OCI-LY3 (cell line): ENCODE data around the gene FLOT1.

Experiments
- H2AFZ ChIP-seq: fragments of 200-600, 300-600 bp; shearing (Covaris generic); 2 replicates; pipeline ENCODE4 v1.6.0; 2014; ENCODE audit warnings: antibody characterized with exemption, low read depth, low read length
- H3K27ac ChIP-seq: fragments of 200-600, 300-600 bp; sonication (generic); 2 replicates; pipeline ENCODE4 v1.5.1; 2014; ENCODE audit warnings: mild to moderate bottlenecking, low read length, moderate library complexity, mixed read lengths
- H3K27me3 ChIP-seq: fragments of 200-600, 300-600 bp; sonication (generic); 2 replicates; pipeline ENCODE4 v1.6.1; 2014; ENCODE audit warnings: low read depth, low read length, mixed read lengths
- H3K36me3 ChIP-seq: fragments of 200-600, 300-600 bp; sonication (generic); replicated peaks from 2 replicates; pipeline ENCODE3; 2014; ENCODE audit warnings: low read depth, low read length, mixed read lengths
- H3K4me1 ChIP-seq: fragments of 300-600, 200-600 bp; sonication (generic); 2 replicates; pipeline ENCODE4 v1.6.1; 2014; ENCODE audit warnings: low read length, mixed read lengths
- H3K4me2 ChIP-seq: fragments of 200-600, 300-600 bp; sonication (generic); 2 replicates; pipeline ENCODE4 v1.6.1; 2014; ENCODE audit warnings: low read length, mixed read lengths
- H3K4me3 ChIP-seq: fragments of 300-600, 200-600 bp; sonication (generic); 2 replicates; pipeline ENCODE4 v1.5.1; 2014; ENCODE audit warnings: antibody characterized with exemption, mild to moderate bottlenecking, low read length, moderate library complexity
- H3K79me2 ChIP-seq: fragments of 300-600, 200-600 bp; shearing (Covaris generic); 2 replicates; pipeline ENCODE4 v1.6.1; 2014; ENCODE audit warnings: mild to moderate bottlenecking, low read length, mixed read lengths
- H3K9ac ChIP-seq: fragments of 300-600, 200-600 bp; shearing (Covaris generic); 2 replicates; pipeline ENCODE4 v1.6.0; 2014; ENCODE audit warnings: mild to moderate bottlenecking, low read length, moderate library complexity
- H3K9me3 ChIP-seq: fragments of 200-600, 300-600 bp; shearing (Covaris generic); 2 replicates; pipeline ENCODE4 v1.6.1; 2014; ENCODE audit warnings: low read length, mixed read lengths; ENCODE audit not compliant: insufficient read depth
- H4K20me1 ChIP-seq: fragments of 200-600, 300-600 bp; sonication (generic); 2 replicates; pipeline ENCODE4 v1.6.1; 2016; ENCODE audit warnings: low read length, mixed read lengths; ENCODE audit not compliant: insufficient read depth
- CTCF ChIP-seq: fragments of 200-600, 300-600 bp; sonication (generic); IDR thresholded peaks from 2 replicates; pipeline ENCODE4 v1.5.1; 2014; ENCODE audit warnings: antibody characterized with exemption, low read length, low read depth
- EZH2phosphoT487 ChIP-seq: fragments of 200-600 bp; shearing (Covaris generic); IDR thresholded peaks from 2 replicates; pipeline ENCODE4 v1.6.1; 2018; ENCODE audit warnings: antibody characterized with exemption, mixed run types, low read depth

Gene FLOT1

DNA sequence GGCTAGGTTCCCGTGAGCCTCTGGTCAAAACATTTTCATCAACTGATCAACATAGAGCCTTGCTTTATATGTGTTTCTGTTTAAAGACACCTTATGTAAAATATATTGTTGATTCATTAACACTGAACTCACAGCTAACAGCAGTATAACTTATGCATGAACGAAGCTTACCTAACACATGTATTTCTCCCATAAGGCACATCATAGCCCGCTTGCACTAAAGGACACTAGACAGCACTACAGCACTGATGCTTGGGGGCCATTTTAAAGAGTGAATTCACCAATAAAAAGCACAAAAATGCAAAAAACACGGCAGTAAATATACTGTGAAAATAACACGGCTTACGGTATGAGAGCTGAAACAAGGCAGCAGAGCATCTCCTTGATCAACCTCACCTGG is 4.0 kb downstream of the FLOT1 start:
- Histone ChIP-seq H3K4me2 (no peak overlapping the region), H3K36me3 (peaks cover 29% of the 10 kb centered on the region), H3K27me3 (no peaks in the 10 kb centered on the region), H3K79me2 (peaks cover 9% of the 10 kb centered on the region), H3K9me3 (no peaks in the 10 kb centered on the region), H2AFZ (no peak overlapping the region), H3K4me3 (no peak overlapping the region), H3K27ac (no peak overlapping the region), H4K20me1 (peaks cover 3% of the 10 kb centered on the region; the same call in 1 of the 2 replicates), H3K4me1 (peaks cover 42% of the 10 kb centered on the region), H3K9ac (no peak overlapping the region)
- TF ChIP-seq EZH2phosphoT487 = no peak
- no peak for TF ChIP-seq CTCF

GRCh38 chr6:30735668-30736314 is 6.7 kb downstream of the FLOT1 start:
- Histone ChIP-seq H3K9ac (no peak overlapping the region), H3K4me3 (no peak overlapping the region), H3K9me3 (no peaks in the 10 kb centered on the region), H2AFZ (no peak overlapping the region), H3K79me2 (no peaks in the 10 kb centered on the region), H3K36me3 (peaks cover 29% of the 10 kb centered on the region), H3K27me3 (no peaks in the 10 kb centered on the region), H3K4me2 (peak overlapping the region; percentile 30; the same call in 1 of the 2 replicates), H3K4me1 (peaks cover 34% of the 10 kb centered on the region), H4K20me1 (peaks cover 3% of the 10 kb centered on the region; the same call in 1 of the 2 replicates), H3K27ac (peak overlapping the region; percentile 41)
- TF ChIP-seq CTCF (no peak), EZH2phosphoT487 (no peak)

DNA sequence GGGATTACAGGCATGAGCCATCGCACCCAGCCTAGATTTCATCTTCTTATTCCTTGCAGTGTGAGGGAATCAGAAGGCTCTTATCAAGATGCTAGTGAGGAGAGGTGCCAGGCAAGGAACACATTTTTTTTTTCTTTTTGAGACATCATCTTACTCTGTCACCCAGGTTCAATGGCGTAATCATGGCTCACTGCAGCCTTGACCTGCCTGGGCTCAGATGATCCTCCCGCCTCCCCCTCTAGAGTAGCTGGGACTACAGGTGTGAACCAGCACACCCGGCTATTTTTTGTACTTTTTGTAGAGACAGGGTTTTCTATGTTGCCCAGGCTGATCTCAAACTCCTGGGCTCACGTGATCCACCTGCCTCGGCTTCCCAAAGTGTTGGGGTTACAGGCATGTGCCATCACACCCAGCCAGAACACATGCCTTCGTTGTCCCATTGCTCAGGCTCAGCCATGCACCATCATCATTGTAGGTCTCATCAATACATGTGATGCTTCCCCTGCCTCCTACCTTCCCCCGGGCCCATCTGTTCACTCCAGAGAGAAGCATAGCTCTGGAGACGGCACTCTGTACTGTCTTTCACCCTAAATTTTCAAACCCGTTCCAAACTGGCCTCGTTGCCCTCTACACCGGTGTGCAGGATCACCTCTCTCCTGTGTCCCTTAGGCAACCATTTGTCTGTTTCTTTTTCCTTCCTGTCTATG is 10.1 kb downstream of the FLOT1 start:
- TF ChIP-seq CTCF = no peak
- TF ChIP-seq EZH2phosphoT487 = no peak
- H3K36me3 ChIP-seq = peaks cover 20% of the 10 kb centered on the region
- H3K9me3 ChIP-seq = no peaks in the 10 kb centered on the region
- no peaks in the 10 kb centered on the region for H4K20me1 ChIP-seq
- H3K4me2 ChIP-seq = no peak overlapping the region
- no peak overlapping the region for H3K27ac ChIP-seq
- H2AFZ ChIP-seq = no peak overlapping the region
- no peaks in the 10 kb centered on the region for H3K79me2 ChIP-seq
- H3K27me3 ChIP-seq = no peaks in the 10 kb centered on the region
- H3K4me3 ChIP-seq = no peak overlapping the region
- no peak overlapping the region for H3K9ac ChIP-seq
- peaks cover 31% of the 10 kb centered on the region for H3K4me1 ChIP-seq

GRCh38 chr6:30730601-30731435 is 11.7 kb downstream of the FLOT1 start:
- Histone ChIP-seq H3K9me3 (no peaks in the 10 kb centered on the region), H3K36me3 (peaks cover 15% of the 10 kb centered on the region), H4K20me1 (peaks cover 3% of the 10 kb centered on the region), H3K4me1 (peaks cover 18% of the 10 kb centered on the region), H2AFZ (no peak overlapping the region), H3K4me2 (peak overlapping the region; percentile 23), H3K79me2 (peaks cover 2% of the 10 kb centered on the region; the same call in 1 of the 2 replicates), H3K9ac (no peak overlapping the region), H3K27ac (no peak overlapping the region), H3K4me3 (no peak overlapping the region), H3K27me3 (no peaks in the 10 kb centered on the region)
- TF ChIP-seq CTCF (peak; percentile 64), EZH2phosphoT487 (no peak)
